NCI-H187 treated with DMSO at 0.1 percent for 48 hours (cell line): Measurements from ENCODE around the gene POLD2.

Experiments
- DNase-seq: peaks from one replicate; lab custom pipeline; 2025; lab: John Stamatoyannopoulos, UW

Gene POLD2

GRCh38 chr7:44080118-44080517 lies 43.2 kb downstream of the POLD2 start:
- no peak for DNase-seq

- DNase-seq, result no peak
Observed at GRCh38 chr7:44079331-44080021, 43.9 kb downstream of the POLD2 start.

- no peak for DNase-seq
Observed at GRCh38 chr7:44078521-44078920, 44.8 kb downstream of the POLD2 start.

- DNase-seq, result no peak
Observed at GRCh38 chr7:44077681-44078091, 45.7 kb downstream of the POLD2 start.

GRCh38 chr7:44077061-44077460 lies 46.3 kb downstream of the POLD2 start:
- no peak for DNase-seq

GRCh38 chr7:44076101-44076895 lies 47.0 kb downstream of the POLD2 start:
- no peak for DNase-seq

- no peak for DNase-seq
Observed at GRCh38 chr7:44075296-44076075, 47.9 kb downstream of the POLD2 start.

GRCh38 chr7:44074349-44074695 lies 49.0 kb downstream of the POLD2 start:
- DNase-seq, result no peak

GRCh38 chr7:44073664-44074348 lies 49.5 kb downstream of the POLD2 start:
- DNase-seq, result no peak

GRCh38 chr7:44072364-44073231 lies 50.8 kb downstream of the POLD2 start:
- no peak for DNase-seq

- no peak for DNase-seq
Observed at GRCh38 chr7:44071726-44072363, 51.5 kb downstream of the POLD2 start.

GRCh38 chr7:44068054-44068453 lies 55.3 kb downstream of the POLD2 start:
- no peak for DNase-seq

- DNase-seq, result no peak
Observed at GRCh38 chr7:44067064-44067951, 56.0 kb downstream of the POLD2 start.

- DNase-seq, result no peak
Observed at GRCh38 chr7:44066494-44067063, 56.8 kb downstream of the POLD2 start.

GRCh38 chr7:44066111-44066460 lies 57.3 kb downstream of the POLD2 start:
- no peak for DNase-seq

GRCh38 chr7:44065431-44066110 lies 57.8 kb downstream of the POLD2 start, which contains the start of gene PGAM2:
PGAM2 (minus strand) TSS chr7:44065567; CDS start chr7:44065529, 38 bp downstream.
- DNase-seq, result no peak

- no peak for DNase-seq
Observed at GRCh38 chr7:44064791-44065430, 58.4 kb downstream of the POLD2 start.
